Activated CD8-positive, alpha-beta memory T cell treated with anti-CD3 and anti-CD28 coated beads for 4 hours (primary cell): ENCODE data around the gene PAX6.

ENCODE experiments used
- DNase-seq, 2 donors: peaks; one replicate each; pipeline ENCODE4 v3.0.0-alpha.2; 2020; ENCODE audit warnings: low read depth in 2 of 2

PAX6 gene

GRCh38 chr11:31810779-31811647, at the start of gene PAX6:
Gene PAX6, minus strand, starts transcription at chr11:31811322. Its CDS starts 4,911 bp downstream, at chr11:31806411.
- no peak for DNase-seq

GRCh38 chr11:31860391-31860790, 49.3 kb upstream of the PAX6 start:
- DNase-seq: no peak

- DNase-seq: no peak
Measured at GRCh38 chr11:31856248-31856647, 45.1 kb upstream of the PAX6 start.

GRCh38 chr11:31855466-31855865, 44.3 kb upstream of the PAX6 start:
- DNase-seq: no peak

- DNase-seq: no peak
Measured at GRCh38 chr11:31850365-31850764, 39.2 kb upstream of the PAX6 start.

GRCh38 chr11:31847761-31848160, 36.6 kb upstream of the PAX6 start:
- no peak for DNase-seq

GRCh38 chr11:31845331-31845730, 34.2 kb upstream of the PAX6 start:
- DNase-seq: no peak

GRCh38 chr11:31844351-31844750, 33.2 kb upstream of the PAX6 start:
- no peak for DNase-seq

GRCh38 chr11:31841435-31841834, 30.3 kb upstream of the PAX6 start:
- no peak for DNase-seq

- DNase-seq: no peak
Measured at GRCh38 chr11:31834237-31834636, 23.1 kb upstream of the PAX6 start.

GRCh38 chr11:31830406-31830805, 19.3 kb upstream of the PAX6 start:
- DNase-seq: no peak

- DNase-seq: no peak
Measured at GRCh38 chr11:31828217-31828616, 17.1 kb upstream of the PAX6 start.

GRCh38 chr11:31827455-31828206, 16.5 kb upstream of the PAX6 start:
- no peak for DNase-seq

GRCh38 chr11:31826536-31827438, 15.7 kb upstream of the PAX6 start:
- no peak for DNase-seq

GRCh38 chr11:31825838-31826484, 14.8 kb upstream of the PAX6 start:
- no peak for DNase-seq

- no peak for DNase-seq
Measured at GRCh38 chr11:31824879-31825837, 14.0 kb upstream of the PAX6 start.

GRCh38 chr11:31824332-31824878, 13.3 kb upstream of the PAX6 start:
- DNase-seq: no peak

- DNase-seq: no peak
Measured at GRCh38 chr11:31823644-31824331, 12.7 kb upstream of the PAX6 start.

GRCh38 chr11:31822927-31823643, 12.0 kb upstream of the PAX6 start:
- DNase-seq: no peak
